ENCODE measurements around the gene RBM23. TPM values are rescaled to one million over a fixed set of nuclear protein-coding genes. Genes with fewer than 3 reads are reported as not detected.

The RBM23 gene
- total RNA-seq, 1 experiment from 2014 or later = 79.1 TPM

DNA sequence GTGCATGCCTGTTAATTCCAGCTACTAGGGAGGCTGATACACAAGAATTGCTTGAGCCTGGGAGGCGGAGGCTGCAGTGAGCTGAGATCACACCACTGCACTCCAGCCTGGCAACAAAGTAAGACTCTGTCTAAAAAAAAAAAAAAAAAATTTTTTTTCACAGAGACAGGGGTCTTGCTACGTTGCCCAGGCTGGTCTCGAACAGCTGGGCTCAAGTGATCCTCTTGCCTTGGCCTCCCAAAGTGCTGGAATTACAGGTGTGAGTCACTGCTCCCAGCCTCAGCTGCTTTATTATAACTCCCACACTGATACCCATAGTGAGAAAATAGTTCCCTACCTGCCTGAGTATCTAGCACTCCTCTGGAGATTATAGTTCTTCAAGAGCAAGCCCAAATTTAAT, 26.7 kb upstream of the RBM23 start:
- no peak overlapping the region for H2AFZ ChIP-seq (ENCODE audit: low read length)
- H3K9me2 ChIP-seq (replicated peaks; ENCODE audit: insufficient read depth, low read length) = no peaks in the 10 kb centered on the region
- no peak overlapping the region for H3K9ac ChIP-seq (ENCODE audit: low read length)
- DNase-seq = no peak
- no peak overlapping the region for H3K4me3 ChIP-seq (ENCODE audit: low read length)
- H3K9me3 ChIP-seq (ENCODE audit: low read length) = no peaks in the 10 kb centered on the region
- no peak overlapping the region for H3K27ac ChIP-seq (ENCODE audit: low read length)
- H4K20me1 ChIP-seq (ENCODE audit: insufficient read depth, low read depth, low read length) = no peaks in the 10 kb centered on the region
- H3K4me1 ChIP-seq (ENCODE audit: low read length) = no peaks in the 10 kb centered on the region
- peaks cover 10% of the 10 kb centered on the region; the same call in 1 of the 2 replicates for H3K36me3 ChIP-seq (ENCODE audit: insufficient read depth, low read length)
- no peaks in the 10 kb centered on the region for H3K79me2 ChIP-seq (ENCODE audit: low read length)
- H3K4me2 ChIP-seq (ENCODE audit: low read depth, low read length, poor library complexity, severe bottlenecking) = no peak overlapping the region
- H3K27me3 ChIP-seq (ENCODE audit: low read length) = no peaks in the 10 kb centered on the region

DNA sequence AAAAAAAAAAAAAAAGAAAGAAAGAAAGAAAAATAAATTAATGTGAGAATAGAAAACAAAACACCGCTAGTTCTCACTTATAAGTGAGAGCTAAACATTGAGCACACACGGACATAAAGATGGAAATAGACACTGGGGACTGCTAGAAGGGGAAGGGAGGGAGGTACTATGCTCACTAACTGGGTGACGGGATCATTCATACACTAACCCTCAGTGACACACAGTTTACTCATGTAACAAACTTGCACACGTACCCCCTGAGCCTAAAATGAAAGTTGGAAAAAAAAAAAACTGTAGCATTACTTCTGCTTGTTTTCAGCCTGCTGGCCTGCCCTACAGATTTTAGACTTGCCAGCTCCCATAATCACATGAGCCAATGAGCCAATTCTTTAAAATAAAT, 20.7 kb upstream of the RBM23 start:
- Histone ChIP-seq H3K36me3 (ENCODE audit: insufficient read depth, low read length) (no peaks in the 10 kb centered on the region), H3K27ac (ENCODE audit: low read length) (no peak overlapping the region), H3K4me1 (ENCODE audit: low read length) (no peaks in the 10 kb centered on the region), H2AFZ (ENCODE audit: low read length) (no peak overlapping the region), H3K79me2 (ENCODE audit: low read length) (no peaks in the 10 kb centered on the region), H3K9me2 (replicated peaks; ENCODE audit: insufficient read depth, low read length) (no peaks in the 10 kb centered on the region), H3K4me3 (ENCODE audit: low read length) (no peak overlapping the region), H3K9me3 (ENCODE audit: low read length) (no peaks in the 10 kb centered on the region), H4K20me1 (ENCODE audit: insufficient read depth, low read depth, low read length) (no peaks in the 10 kb centered on the region), H3K4me2 (ENCODE audit: low read depth, low read length, poor library complexity, severe bottlenecking) (no peak overlapping the region), H3K27me3 (ENCODE audit: low read length) (no peaks in the 10 kb centered on the region), H3K9ac (ENCODE audit: low read length) (no peak overlapping the region)
- no peak for DNase-seq

DNA sequence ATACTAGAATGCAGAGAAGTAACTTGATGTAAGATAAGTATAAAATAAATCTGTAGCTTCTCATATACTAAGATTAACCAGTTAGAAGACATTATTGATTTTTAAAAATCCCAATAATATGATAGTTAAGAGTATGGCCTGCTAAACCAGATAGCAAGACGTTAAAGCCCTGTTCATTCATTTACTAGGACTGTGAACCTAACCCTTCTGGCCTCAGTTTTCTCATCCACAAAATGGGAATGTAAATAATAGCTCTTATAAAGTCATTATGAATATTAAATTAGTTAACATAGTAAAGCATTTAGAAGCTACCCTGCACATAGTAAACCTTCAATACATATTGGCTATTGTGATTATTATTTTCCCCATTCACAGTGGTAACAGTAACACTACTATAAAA, 16.2 kb upstream of the RBM23 start:
- Histone ChIP-seq H3K9me3 (ENCODE audit: low read length) (no peaks in the 10 kb centered on the region), H3K9ac (ENCODE audit: low read length) (no peak overlapping the region), H3K27me3 (ENCODE audit: low read length) (no peaks in the 10 kb centered on the region), H3K27ac (ENCODE audit: low read length) (no peak overlapping the region), H3K4me3 (ENCODE audit: low read length) (no peak overlapping the region), H2AFZ (ENCODE audit: low read length) (no peak overlapping the region), H3K4me1 (ENCODE audit: low read length) (peaks cover 1% of the 10 kb centered on the region), H3K79me2 (ENCODE audit: low read length) (no peaks in the 10 kb centered on the region), H3K4me2 (ENCODE audit: low read depth, low read length, poor library complexity, severe bottlenecking) (no peak overlapping the region), H3K9me2 (replicated peaks; ENCODE audit: insufficient read depth, low read length) (no peaks in the 10 kb centered on the region), H3K36me3 (ENCODE audit: insufficient read depth, low read length) (no peaks in the 10 kb centered on the region), H4K20me1 (ENCODE audit: insufficient read depth, low read depth, low read length) (no peaks in the 10 kb centered on the region)
- DNase-seq = no peak

DNA sequence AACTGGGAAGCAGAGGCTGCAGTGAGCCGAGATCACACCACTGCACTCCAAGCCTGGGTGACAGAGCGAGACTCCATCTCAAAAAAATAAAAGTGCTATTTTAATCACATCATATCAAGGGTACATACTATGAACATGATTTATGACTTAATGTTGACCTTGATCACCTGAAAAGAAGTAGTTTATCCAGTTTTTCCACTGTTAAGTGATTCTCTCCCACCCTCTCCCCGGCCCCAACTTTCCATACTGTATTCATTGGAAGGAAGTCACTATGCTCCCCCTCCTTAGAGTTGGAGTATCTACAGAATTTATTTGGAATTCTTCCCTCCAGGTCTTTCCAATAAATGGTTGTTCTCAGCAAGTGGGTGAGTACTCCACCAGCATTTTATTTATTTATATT, 13.2 kb upstream of the RBM23 start:
- H3K9me2 ChIP-seq (replicated peaks; ENCODE audit: insufficient read depth, low read length) = no peaks in the 10 kb centered on the region
- no peak overlapping the region for H3K4me3 ChIP-seq (ENCODE audit: low read length)
- H3K9ac ChIP-seq (ENCODE audit: low read length) = no peak overlapping the region
- no peak overlapping the region for H3K27ac ChIP-seq (ENCODE audit: low read length)
- H4K20me1 ChIP-seq (ENCODE audit: insufficient read depth, low read depth, low read length) = no peaks in the 10 kb centered on the region
- H3K4me2 ChIP-seq (ENCODE audit: low read depth, low read length, poor library complexity, severe bottlenecking) = no peak overlapping the region
- peaks cover 20% of the 10 kb centered on the region for H3K79me2 ChIP-seq (ENCODE audit: low read length)
- H2AFZ ChIP-seq (ENCODE audit: low read length) = no peak overlapping the region
- no peaks in the 10 kb centered on the region for H3K27me3 ChIP-seq (ENCODE audit: low read length)
- DNase-seq = no peak
- peaks cover 19% of the 10 kb centered on the region for H3K4me1 ChIP-seq (ENCODE audit: low read length)
- H3K36me3 ChIP-seq (ENCODE audit: insufficient read depth, low read length) = 0 out of 2 replicates have a peak, but pooled peaks cover 3% of the 10 kb centered on the region
- H3K9me3 ChIP-seq (ENCODE audit: low read length) = no peaks in the 10 kb centered on the region

DNA sequence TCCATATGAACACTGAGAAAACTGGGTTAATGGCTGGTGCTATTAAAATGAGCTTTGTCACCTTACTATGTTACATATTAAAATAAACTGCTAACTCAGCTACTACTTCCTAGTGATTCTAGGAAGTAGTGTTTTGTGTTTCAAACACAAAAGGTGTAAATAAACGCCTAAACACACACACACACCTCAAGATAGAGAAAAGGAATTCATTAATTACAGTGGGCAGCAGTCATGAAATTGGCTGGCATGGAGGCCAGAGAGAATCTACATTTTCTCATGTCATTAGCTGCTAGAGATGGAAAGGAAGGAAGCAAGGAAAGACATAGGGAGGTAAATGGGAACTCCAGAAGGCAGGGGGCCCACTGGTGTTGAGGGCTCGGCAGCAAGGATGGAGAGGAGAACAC, 11.0 kb upstream of the RBM23 start:
- H3K4me3 ChIP-seq (ENCODE audit: low read length) = peak overlapping the region; percentile 84

DNA sequence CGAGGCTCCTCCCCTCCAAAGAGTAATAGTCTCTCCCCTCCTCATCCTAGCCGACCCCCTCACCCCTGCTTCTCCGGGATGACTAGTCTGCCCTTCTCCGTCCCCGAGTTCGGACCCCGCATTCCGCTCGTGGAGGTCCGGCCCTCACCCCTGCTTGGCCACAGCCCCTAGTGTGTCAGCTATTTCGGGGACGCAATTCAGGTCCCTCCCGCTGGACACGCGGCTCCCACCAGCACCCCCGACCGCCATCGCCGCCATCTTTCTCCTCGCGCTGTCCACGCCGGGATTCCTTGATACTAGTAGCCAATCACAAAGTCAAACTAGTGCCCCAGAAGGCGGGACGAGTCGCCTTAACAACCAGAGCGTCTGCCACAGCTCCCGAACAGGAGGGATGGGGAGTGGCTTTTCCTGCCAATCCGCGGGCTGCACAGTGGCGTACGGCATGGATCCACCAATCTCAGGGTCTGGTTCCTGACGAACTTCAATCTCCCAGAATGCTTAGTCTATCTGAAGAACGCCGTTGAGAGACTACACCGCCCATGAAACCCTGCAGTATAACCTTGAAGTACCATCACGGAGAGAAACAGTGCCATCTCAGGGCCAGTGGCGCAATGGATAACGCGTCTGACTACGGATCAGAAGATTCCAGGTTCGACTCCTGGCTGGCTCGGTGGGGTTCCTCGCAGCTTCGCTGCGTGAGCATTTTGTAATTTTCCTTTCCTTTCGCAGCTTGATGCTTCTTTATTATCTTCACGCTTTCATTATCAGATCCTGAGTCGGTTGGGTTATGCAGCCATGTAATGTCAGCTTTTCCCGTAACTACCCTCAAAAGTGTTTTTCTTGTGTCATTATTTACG, 10.4 kb upstream of the RBM23 start, which contains the start of gene PRMT5:
TSS of gene PRMT5 (minus strand) at position 273 of the 857 bp plus-strand sequence. CDS start at position 258, 15 bp downstream.
- peaks cover 35% of the 10 kb centered on the region for H3K4me1 ChIP-seq (ENCODE audit: low read length)
- no peaks in the 10 kb centered on the region for H3K9me3 ChIP-seq (ENCODE audit: low read length)
- H4K20me1 ChIP-seq (ENCODE audit: insufficient read depth, low read depth, low read length) = no peaks in the 10 kb centered on the region
- H3K4me2 ChIP-seq (ENCODE audit: low read depth, low read length, poor library complexity, severe bottlenecking) = peak within 1 kb of the TSS; percentile 95
- H3K4me3 ChIP-seq (ENCODE audit: low read length) = peak within 1 kb of the TSS; percentile 84
- no peaks in the 10 kb centered on the region for H3K9me2 ChIP-seq (replicated peaks; ENCODE audit: insufficient read depth, low read length)
- no peaks in the 10 kb centered on the region for H3K27me3 ChIP-seq (ENCODE audit: low read length)
- H2AFZ ChIP-seq (ENCODE audit: low read length) = peak within 1 kb of the TSS; percentile 93
- H3K27ac ChIP-seq (ENCODE audit: low read length) = peak within 1 kb of the TSS; percentile 55
- peaks cover 26% of the 10 kb centered on the region for H3K36me3 ChIP-seq (ENCODE audit: insufficient read depth, low read length)
- peak; percentile 100 for DNase-seq
- peaks cover 36% of the 10 kb centered on the region for H3K79me2 ChIP-seq (ENCODE audit: low read length)
- peak within 1 kb of the TSS; percentile 90 for H3K9ac ChIP-seq (ENCODE audit: low read length)

More for the DNA sequence above, 11.0 kb upstream of the RBM23 start:
- H3K9me3 ChIP-seq (ENCODE audit: low read length) = no peaks in the 10 kb centered on the region
- no peak for DNase-seq
- peaks cover 35% of the 10 kb centered on the region for H3K4me1 ChIP-seq (ENCODE audit: low read length)
- H3K36me3 ChIP-seq (ENCODE audit: insufficient read depth, low read length) = peaks cover 20% of the 10 kb centered on the region
- peak overlapping the region; percentile 71 for H3K9ac ChIP-seq (ENCODE audit: low read length)
- peaks cover 36% of the 10 kb centered on the region for H3K79me2 ChIP-seq (ENCODE audit: low read length)
- peak overlapping the region; percentile 93 for H2AFZ ChIP-seq (ENCODE audit: low read length)
- H3K9me2 ChIP-seq (replicated peaks; ENCODE audit: insufficient read depth, low read length) = no peaks in the 10 kb centered on the region
- H3K27me3 ChIP-seq (ENCODE audit: low read length) = no peaks in the 10 kb centered on the region
- H3K4me2 ChIP-seq (ENCODE audit: low read depth, low read length, poor library complexity, severe bottlenecking) = peak overlapping the region; percentile 95
- peak overlapping the region; percentile 49 for H3K27ac ChIP-seq (ENCODE audit: low read length)
- no peaks in the 10 kb centered on the region for H4K20me1 ChIP-seq (ENCODE audit: insufficient read depth, low read depth, low read length)

DNA sequence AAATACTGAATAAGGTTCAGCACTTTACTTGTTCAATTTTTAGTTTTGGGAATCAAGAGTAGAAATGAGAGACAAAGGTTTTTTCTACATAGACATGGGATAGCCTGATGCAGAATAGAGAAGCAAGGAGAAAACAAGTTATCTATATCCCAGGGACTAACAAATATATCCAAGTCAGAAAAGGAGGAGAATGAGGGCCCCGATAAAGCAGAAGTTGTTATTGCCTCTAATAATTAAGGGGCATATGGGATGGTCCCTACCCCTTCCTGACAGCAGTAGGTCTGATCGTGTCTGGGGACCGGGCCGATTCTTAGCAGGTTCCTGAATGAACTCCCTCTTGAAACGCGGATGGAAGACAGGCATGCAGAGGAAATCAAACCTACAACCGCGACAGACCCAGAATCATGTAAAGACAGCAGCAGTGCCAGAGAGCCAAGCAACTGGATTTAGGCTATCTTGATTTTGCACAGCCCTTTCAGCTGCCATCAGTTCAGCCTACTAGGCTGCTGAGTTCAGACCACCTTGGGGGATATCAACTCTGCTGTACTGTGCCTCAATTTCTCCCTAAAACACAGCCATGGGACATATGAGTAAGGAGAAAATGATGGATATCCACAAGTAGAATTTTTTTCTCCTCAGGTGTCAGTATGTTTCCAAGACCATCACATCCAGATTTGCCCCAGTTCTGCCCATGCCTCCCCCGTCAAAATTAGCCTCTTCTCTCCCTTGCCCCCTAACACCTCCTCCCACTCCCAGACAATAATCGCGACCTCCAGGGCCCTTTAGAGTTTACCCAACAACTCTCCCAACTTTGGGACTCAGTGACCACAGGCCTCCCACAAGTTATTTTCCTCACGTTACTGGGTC, 9.5 kb upstream of the RBM23 start:
- peak overlapping the region; percentile 27; the same call in 1 of the 2 replicates for H2AFZ ChIP-seq (ENCODE audit: low read length)
- H3K27ac ChIP-seq (ENCODE audit: low read length) = peak overlapping the region; percentile 55
- H3K4me3 ChIP-seq (ENCODE audit: low read length) = peak overlapping the region; percentile 84
- H3K79me2 ChIP-seq (ENCODE audit: low read length) = peaks cover 36% of the 10 kb centered on the region
- DNase-seq = peak; percentile 64
- no peaks in the 10 kb centered on the region for H3K9me3 ChIP-seq (ENCODE audit: low read length)
- peaks cover 30% of the 10 kb centered on the region for H3K36me3 ChIP-seq (ENCODE audit: insufficient read depth, low read length)
- H3K9ac ChIP-seq (ENCODE audit: low read length) = peak overlapping the region; percentile 90
- H3K27me3 ChIP-seq (ENCODE audit: low read length) = no peaks in the 10 kb centered on the region
- H3K9me2 ChIP-seq (replicated peaks; ENCODE audit: insufficient read depth, low read length) = no peaks in the 10 kb centered on the region
- H4K20me1 ChIP-seq (ENCODE audit: insufficient read depth, low read depth, low read length) = no peaks in the 10 kb centered on the region
- peaks cover 35% of the 10 kb centered on the region for H3K4me1 ChIP-seq (ENCODE audit: low read length)
- peak overlapping the region; percentile 95 for H3K4me2 ChIP-seq (ENCODE audit: low read depth, low read length, poor library complexity, severe bottlenecking)

DNA sequence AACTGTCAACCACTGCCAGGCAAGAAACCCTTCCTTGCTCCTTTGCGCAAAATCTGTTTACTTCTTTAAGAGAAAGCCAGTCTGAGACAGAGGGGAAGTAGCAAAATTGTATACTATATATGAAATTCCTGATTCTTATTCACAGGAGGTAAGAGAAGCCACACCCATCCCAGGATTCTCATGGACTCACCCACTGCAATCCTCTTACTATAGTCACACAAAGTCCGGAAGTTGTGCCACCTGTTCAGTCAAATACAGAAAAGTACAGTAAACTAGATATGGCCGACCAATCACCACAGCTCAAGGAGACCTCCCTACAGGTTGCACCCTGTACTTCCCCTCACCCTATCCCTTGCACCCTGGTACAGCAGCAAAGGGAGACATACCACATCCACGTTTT, 7.4 kb upstream of the RBM23 start:
- H4K20me1 ChIP-seq (ENCODE audit: insufficient read depth, low read depth, low read length) = no peaks in the 10 kb centered on the region
- no peaks in the 10 kb centered on the region for H3K9me3 ChIP-seq (ENCODE audit: low read length)
- H3K4me3 ChIP-seq (ENCODE audit: low read length) = no peak overlapping the region; the same call in 1 of the 2 replicates
- H3K36me3 ChIP-seq (ENCODE audit: insufficient read depth, low read length) = peaks cover 39% of the 10 kb centered on the region
- no peaks in the 10 kb centered on the region for H3K9me2 ChIP-seq (replicated peaks; ENCODE audit: insufficient read depth, low read length)
- H3K9ac ChIP-seq (ENCODE audit: low read length) = no peak overlapping the region
- H3K27me3 ChIP-seq (ENCODE audit: low read length) = no peaks in the 10 kb centered on the region
- peaks cover 36% of the 10 kb centered on the region for H3K79me2 ChIP-seq (ENCODE audit: low read length)
- H3K4me1 ChIP-seq (ENCODE audit: low read length) = peaks cover 35% of the 10 kb centered on the region
- peak overlapping the region; percentile 95 for H3K4me2 ChIP-seq (ENCODE audit: low read depth, low read length, poor library complexity, severe bottlenecking)
- H2AFZ ChIP-seq (ENCODE audit: low read length) = no peak overlapping the region
- peak overlapping the region; percentile 28 for H3K27ac ChIP-seq (ENCODE audit: low read length)
- no peak for DNase-seq
